H1 (cell line): ENCODE results near the gene ACHE. TPM values are rescaled to one million over a fixed set of nuclear protein-coding genes. Genes with fewer than 3 reads are reported as not detected.

Experiments
- ATF2 ChIP-seq: IDR thresholded peaks from 2 replicates; pipeline ENCODE4 v1.6.1; 2012; ENCODE audit warnings: low read length, inconsistent platforms
- BACH1 ChIP-seq: IDR thresholded peaks from 2 replicates; pipeline ENCODE4 v1.6.1; 2012; ENCODE audit warnings: low read length, improper control_type of control experiment
- BRCA1 ChIP-seq: IDR thresholded peaks from 2 replicates; pipeline ENCODE4 v1.6.1; 2012; ENCODE audit warnings: low read depth, low read length, improper control_type of control experiment
- CHD1 ChIP-seq: IDR thresholded peaks from 2 replicates; pipeline ENCODE4 v1.6.1; 2012; ENCODE audit warnings: low read depth, low read length, improper control_type of control experiment
- CREB1 ChIP-seq: IDR thresholded peaks from 2 replicates; pipeline ENCODE4 v1.6.1; 2012; ENCODE audit warnings: inconsistent platforms
- HDAC2 ChIP-seq, 2 experiments: fragments of 300-600 bp in 1 of 2; sonication (generic) in 1 of 2; IDR thresholded peaks; 2 replicates each; pipeline ENCODE4 v1.6.1; 2011 to 2012; ENCODE audit warnings: low read depth in 2 of 2, low read length in 2 of 2, mild to moderate bottlenecking in 2 of 2, moderate library complexity in 2 of 2, borderline replicate concordance in 1 of 2, inconsistent platforms in 1 of 2
- NRF1 ChIP-seq: IDR thresholded peaks from 2 replicates; pipeline ENCODE4 v1.6.1; 2011; ENCODE audit warnings: mild to moderate bottlenecking, low read depth, low read length, improper control_type of control experiment
- SAP30 ChIP-seq: fragments of 300-600 bp; sonication (generic); IDR thresholded peaks from 2 replicates; pipeline ENCODE4 v1.7.1; 2012; ENCODE audit warnings: low read length, moderate library complexity, mild to moderate bottlenecking, inconsistent platforms; ENCODE audit not compliant: insufficient read depth, insufficient replicate concordance
- SP2 ChIP-seq: IDR thresholded peaks from 2 replicates; pipeline ENCODE4 v1.6.1; 2012; ENCODE audit warnings: mild to moderate bottlenecking, low read length, inconsistent platforms
- polyA plus RNA-seq, 7 experiments: library from polyadenylated mRNA; depleted of rRNA in 3 of 7; stranded (reverse) in 5 of 7; unstranded in 2 of 7; fragments of >200 nt in 5 of 7; fragments of 200-250 nt in 2 of 7; gene quantifications; 1 replicate in 5 of 7; 2 replicates in 1 of 7; 4 replicates in 1 of 7; pipeline versions ENCODE4 v1.2.1 to v1.2.3, GENCODE V29; 2011 to 2013; ENCODE audit warnings: missing spikeins in 2 of 7, mixed read lengths in 2 of 7
- total RNA-seq: library from RNA; stranded (reverse); fragmentation: NEBNext Ultra II Directional; extraction: Animal tissue kit (Norgen Biotek cat#: 25700); gene quantifications from 2 replicates; pipeline ENCODE4 v1.2.1, GENCODE V29; 2021

The ACHE gene
- total and polyA plus RNA-seq, 2 of the 8 experiments (the other 6 are each of a cell fraction or from before 2014, with no cell fraction given), result 1.4 to 4.3 TPM

- TF ChIP-seq ATF2, result no peak
- no peak for TF ChIP-seq NRF1
- no peak for TF ChIP-seq SP2
- no peak for TF ChIP-seq BACH1
- TF ChIP-seq CHD1, result no peak
- TF ChIP-seq BRCA1, result no peak
- no peak for TF ChIP-seq SAP30
- TF ChIP-seq HDAC2 (IDR thresholded peaks at IDR 0.05; ENCODE audit: borderline replicate concordance in 1 of 2, low read depth in 2 of 2, low read length in 2 of 2), result no peak
- no peak for TF ChIP-seq CREB1
Observed at GRCh38 chr7:100887516-100888290, 8.0 kb downstream of the ACHE start (continued).
